Fibroblast of villous mesenchyme (primary cell): ENCODE results near the gene ACOXL. TPM values are rescaled to one million over a fixed set of nuclear protein-coding genes. Genes with fewer than 3 reads are reported as not detected.

ENCODE experiments used
- DNase-seq: peaks from one replicate; pipeline ENCODE4 v3.0.0-alpha.2; 2010; ENCODE audit warnings: low read depth
- H3K4me3 ChIP-seq: 2 replicates; pipeline ENCODE4 v1.5.1; 2011; ENCODE audit warnings: low read depth, mild to moderate bottlenecking, low read length
- total RNA-seq: library from RNA; depleted of rRNA; stranded (reverse); fragments of >200 nt; gene quantifications from 2 replicates; pipeline ENCODE4 v1.2.3, GENCODE V29; 2012
- TF ChIP-seq, protein P1 (sequence below): IDR thresholded peaks from 2 replicates; pipeline ENCODE4 v1.5.1; 2012; ENCODE audit warnings: low read depth, mild to moderate bottlenecking, low read length; ENCODE audit not compliant: insufficient read depth

ACOXL gene
- total RNA-seq, 1 donor = not detected

GRCh38 chr2:111005307-111005706, 272.9 kb downstream of the ACOXL start:
- H3K4me3 ChIP-seq = no peak overlapping the region
- TF ChIP-seq, protein P1, sequence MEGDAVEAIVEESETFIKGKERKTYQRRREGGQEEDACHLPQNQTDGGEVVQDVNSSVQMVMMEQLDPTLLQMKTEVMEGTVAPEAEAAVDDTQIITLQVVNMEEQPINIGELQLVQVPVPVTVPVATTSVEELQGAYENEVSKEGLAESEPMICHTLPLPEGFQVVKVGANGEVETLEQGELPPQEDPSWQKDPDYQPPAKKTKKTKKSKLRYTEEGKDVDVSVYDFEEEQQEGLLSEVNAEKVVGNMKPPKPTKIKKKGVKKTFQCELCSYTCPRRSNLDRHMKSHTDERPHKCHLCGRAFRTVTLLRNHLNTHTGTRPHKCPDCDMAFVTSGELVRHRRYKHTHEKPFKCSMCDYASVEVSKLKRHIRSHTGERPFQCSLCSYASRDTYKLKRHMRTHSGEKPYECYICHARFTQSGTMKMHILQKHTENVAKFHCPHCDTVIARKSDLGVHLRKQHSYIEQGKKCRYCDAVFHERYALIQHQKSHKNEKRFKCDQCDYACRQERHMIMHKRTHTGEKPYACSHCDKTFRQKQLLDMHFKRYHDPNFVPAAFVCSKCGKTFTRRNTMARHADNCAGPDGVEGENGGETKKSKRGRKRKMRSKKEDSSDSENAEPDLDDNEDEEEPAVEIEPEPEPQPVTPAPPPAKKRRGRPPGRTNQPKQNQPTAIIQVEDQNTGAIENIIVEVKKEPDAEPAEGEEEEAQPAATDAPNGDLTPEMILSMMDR = no peak
- no peak for DNase-seq

DNA sequence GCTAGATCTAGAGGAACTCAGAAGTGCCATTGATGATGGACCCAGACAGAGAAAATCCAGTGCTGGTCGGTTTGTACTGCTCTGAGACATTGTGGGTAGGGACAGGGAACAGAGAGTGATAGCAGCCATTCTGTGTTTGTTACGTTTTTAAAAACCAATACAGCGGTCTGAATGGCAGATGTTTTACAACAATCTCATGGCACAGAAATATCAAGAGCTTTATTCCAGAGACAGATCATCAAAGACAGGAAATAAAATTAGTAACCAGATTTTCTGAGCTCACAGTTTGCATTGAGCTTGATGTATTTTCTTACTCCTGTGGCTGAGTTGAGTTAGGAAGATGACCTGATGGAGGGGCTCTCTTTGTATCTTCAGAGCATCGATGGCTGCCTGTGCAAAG, 273.4 kb downstream of the ACOXL start:
- no peak for DNase-seq
- no peak overlapping the region for H3K4me3 ChIP-seq
- TF ChIP-seq, protein P1 = no peak

DNA sequence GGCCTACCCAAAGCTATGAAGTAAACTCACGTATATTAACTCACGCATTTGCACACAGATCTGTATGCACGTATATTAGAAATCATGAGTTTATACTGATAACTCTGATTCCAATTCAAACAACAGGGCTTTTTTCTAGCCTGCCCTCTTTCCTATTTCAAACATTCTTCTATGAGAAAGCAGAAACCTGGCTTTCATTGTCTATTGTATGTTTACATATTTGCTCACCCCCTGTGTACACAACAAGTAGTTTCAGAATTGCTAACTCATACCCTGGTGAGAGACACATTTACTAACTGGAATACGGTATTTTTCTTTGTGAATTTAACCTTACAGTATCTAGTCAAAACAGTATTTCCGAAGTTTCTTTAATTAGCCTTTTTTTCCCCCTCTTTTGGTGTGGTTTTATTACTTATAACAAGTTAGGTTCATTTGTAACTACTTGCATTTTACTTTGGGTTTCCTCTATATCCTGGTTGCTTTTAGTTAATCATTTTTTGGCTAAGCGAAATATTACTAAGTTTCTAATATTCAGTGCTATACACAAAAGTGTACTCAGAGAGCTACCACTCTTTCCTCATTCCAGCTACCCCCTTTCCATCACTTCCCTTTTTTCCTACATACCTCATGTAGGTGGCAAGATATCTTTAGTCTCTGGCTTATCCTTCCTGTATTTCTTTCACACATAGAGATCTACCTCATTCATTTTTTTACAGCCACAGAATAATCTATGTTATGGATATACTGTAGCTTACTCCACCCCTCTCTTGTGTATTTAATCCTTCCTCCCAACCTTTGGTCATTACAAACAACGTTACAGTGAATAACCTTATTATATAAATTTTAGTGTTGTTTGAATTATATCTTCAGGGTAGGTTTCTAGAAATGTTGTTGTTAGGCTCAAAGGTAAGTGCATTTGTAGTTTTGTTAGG, 275.6 kb downstream of the ACOXL start:
- H3K4me3 ChIP-seq = no peak overlapping the region
- TF ChIP-seq, protein P1 = no peak
- DNase-seq = no peak

DNA sequence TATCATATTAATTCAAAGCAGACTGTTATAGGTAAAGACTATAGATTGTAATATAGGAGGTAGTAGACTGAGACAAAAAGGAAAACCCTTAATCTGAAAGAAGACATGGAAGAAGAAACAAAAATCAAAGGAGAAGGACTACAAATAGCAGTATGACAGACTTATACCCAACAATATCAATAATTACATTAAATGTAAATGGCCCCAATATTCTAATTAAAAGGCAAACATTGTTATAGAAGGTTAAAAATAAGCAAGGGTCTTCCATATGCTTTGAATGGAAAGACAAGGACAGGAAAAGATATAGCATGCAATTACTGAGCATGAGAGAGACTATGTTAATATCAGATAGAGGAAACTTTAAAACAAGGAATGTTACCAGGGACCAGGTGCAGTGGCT, 278.8 kb downstream of the ACOXL start:
- TF ChIP-seq, protein P1 = no peak
- no peak for DNase-seq
- no peak overlapping the region for H3K4me3 ChIP-seq

DNA sequence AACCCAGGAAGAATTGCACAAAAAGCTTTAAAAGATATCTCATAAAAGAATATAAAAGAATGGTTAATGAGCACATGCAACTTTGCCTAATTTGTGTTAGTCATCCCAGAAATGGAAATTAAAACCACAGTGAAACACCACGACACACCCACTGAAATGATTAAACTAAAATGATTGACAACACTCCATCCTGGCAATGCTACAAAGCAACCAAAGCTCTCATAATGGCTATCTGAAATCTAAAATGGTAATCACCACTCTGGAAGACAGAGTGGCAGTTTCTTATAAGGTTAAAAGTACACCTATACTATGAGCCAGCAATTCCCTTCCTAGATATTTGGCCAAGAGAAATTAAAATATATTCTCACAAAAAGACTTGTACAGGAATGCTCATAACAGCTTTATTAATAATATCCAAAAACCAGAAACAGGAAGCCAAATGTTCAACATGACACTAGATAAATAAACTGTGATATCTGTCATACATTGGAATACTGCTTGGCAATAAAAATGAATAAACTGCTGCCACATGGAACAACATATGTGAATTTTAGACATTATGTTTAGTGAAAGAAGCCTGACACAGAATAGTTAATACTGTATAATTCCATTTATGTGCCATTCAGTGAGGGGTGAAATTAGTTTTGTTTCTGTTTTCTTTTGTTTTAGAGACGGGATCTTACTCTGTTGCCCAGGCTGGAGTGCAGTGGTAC, 283.1 kb downstream of the ACOXL start:
- TF ChIP-seq, protein P1 = no peak
- no peak overlapping the region for H3K4me3 ChIP-seq
- no peak for DNase-seq

- H3K4me3 ChIP-seq = no peak overlapping the region
- DNase-seq = no peak
Measured at GRCh38 chr2:111017034-111017622, 284.8 kb downstream of the ACOXL start.

More at GRCh38 chr2:111017034-111017622, 284.8 kb downstream of the ACOXL start:
- TF ChIP-seq, protein P1 = no peak
